Adrenal gland (tissue), 5 donors: ENCODE results near the gene PTPRN2.
"Not testable (repeated sequence)": the region's sequence is repeated elsewhere in the genome, so short reads cannot be mapped to it uniquely, and the experiment has no call there.

Source experiments
- POLR2A ChIP-seq, 2 donors: fragments of 450-650 bp; IDR thresholded peaks; one replicate each; pipeline ENCODE4 v1.6.1; 2017; ENCODE audit warnings: antibody characterized with exemption in 2 of 2, mild to moderate bottlenecking in 2 of 2, moderate library complexity in 1 of 2
- TF ChIP-seq, protein P1 (sequence below), 6 experiments: fragments of 450-650 bp in 4 of 6; fragments of 200-600 bp in 2 of 6; sonication (generic) in 1 of 6; IDR thresholded peaks; 1 replicate in 5 of 6; 2 replicates in 1 of 6; pipeline versions ENCODE4 v1.5.1 to v1.8.0; 2016 to 2021; ENCODE audit warnings: antibody characterized with exemption in 6 of 6, mild to moderate bottlenecking in 2 of 6, moderate library complexity in 1 of 6
- donor health status: DM: no; HTN: no; CAD: no.

DNA sequence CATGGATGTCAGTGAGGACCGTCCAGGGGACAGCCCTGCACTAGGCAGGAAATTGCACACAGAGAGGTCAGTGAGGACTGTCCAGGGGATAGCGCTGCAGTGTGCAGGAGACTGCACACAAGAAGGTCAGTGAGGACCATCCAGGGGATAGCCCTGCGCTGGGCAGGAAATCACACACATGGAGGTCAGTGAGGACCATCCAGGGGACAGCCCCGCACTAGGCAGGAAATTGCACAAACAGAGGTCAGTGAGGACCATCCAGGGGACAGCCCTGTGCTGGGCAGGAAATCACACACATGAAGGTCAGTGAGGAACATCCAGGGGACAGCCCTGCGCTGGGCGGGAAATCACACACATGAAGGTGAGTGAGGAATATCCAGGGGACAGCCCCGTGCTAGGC is 80.4 kb downstream of the PTPRN2 start:
- TF ChIP-seq, protein P1, sequence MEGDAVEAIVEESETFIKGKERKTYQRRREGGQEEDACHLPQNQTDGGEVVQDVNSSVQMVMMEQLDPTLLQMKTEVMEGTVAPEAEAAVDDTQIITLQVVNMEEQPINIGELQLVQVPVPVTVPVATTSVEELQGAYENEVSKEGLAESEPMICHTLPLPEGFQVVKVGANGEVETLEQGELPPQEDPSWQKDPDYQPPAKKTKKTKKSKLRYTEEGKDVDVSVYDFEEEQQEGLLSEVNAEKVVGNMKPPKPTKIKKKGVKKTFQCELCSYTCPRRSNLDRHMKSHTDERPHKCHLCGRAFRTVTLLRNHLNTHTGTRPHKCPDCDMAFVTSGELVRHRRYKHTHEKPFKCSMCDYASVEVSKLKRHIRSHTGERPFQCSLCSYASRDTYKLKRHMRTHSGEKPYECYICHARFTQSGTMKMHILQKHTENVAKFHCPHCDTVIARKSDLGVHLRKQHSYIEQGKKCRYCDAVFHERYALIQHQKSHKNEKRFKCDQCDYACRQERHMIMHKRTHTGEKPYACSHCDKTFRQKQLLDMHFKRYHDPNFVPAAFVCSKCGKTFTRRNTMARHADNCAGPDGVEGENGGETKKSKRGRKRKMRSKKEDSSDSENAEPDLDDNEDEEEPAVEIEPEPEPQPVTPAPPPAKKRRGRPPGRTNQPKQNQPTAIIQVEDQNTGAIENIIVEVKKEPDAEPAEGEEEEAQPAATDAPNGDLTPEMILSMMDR (IDR thresholded peaks at IDR 0.05): not testable (repeated sequence)
- not testable (repeated sequence) for TF ChIP-seq POLR2A (IDR thresholded peaks at IDR 0.05)
